HepG2 (cell line): ENCODE measurements around the gene ONECUT2. TPM values are rescaled to one million over a fixed set of nuclear protein-coding genes. Genes with fewer than 3 reads are reported as not detected.

ENCODE experiments used
- ATAC-seq: fragments of 200-7000 bp; cut with Tn5 transposase; 3 replicates; pipeline ENCODE4 v1.9.1; 2020; ENCODE audit warnings: mild to moderate bottlenecking, moderate library complexity
- BruUV-seq: library from RNA; stranded (reverse); fragments of 400-500 nt; replicated peaks from 2 replicates; lab custom pipeline; 2021; lab: Mats Ljungman, UMichigan
- CTCF ChIA-PET: fragments of 300-600 bp; formaldehyde crosslinking; extraction: SDS; loops from one replicate; lab custom pipeline; 2021; ENCODE audit warnings: low total read pairs, inconsistent platforms, low intra/inter-chr PET ratio; lab: Yijun Ruan, JAX
- POLR2A ChIA-PET: fragments of 350-600 bp; sonication (Branson Sonifier 250); formaldehyde crosslinking; loops from one replicate; lab custom pipeline; 2020; ENCODE audit warnings: antibody characterized with exemption, inconsistent platforms; lab: Yijun Ruan, JAX
- DNase-seq: peaks from one replicate; pipeline ENCODE4 v3.0.0-alpha.2; 2015; ENCODE audit warnings: low spot score
- FAIRE-seq: peaks from 3 replicates; lab custom pipeline; 2011; peaks lifted over from hg19 to GRCh38; lab: Jason Lieb, UNC
- H2AFZ ChIP-seq: one replicate; pipeline ENCODE4 v1.6.1; 2011; ENCODE audit warnings: low read length, inconsistent platforms
- H3K27ac ChIP-seq: fragments of 300-600 bp; 3 replicates; pipeline ENCODE4 v1.8.0; 2011; ENCODE audit warnings: mixed run types, mild to moderate bottlenecking, mixed read lengths, low read length, inconsistent platforms; ENCODE audit not compliant: insufficient read depth; ENCODE audit errors: extremely low read length
- H3K27me3 ChIP-seq, 2 experiments: fragments of 200-600 bp in 1 of 2; 2 replicates in 1 of 2; 3 replicates in 1 of 2; pipeline versions ENCODE4 v1.6.0 to v1.8.0; 2011; ENCODE audit warnings: low read length in 2 of 2, mild to moderate bottlenecking in 2 of 2, moderate library complexity in 2 of 2, inconsistent platforms in 1 of 2; ENCODE audit not compliant: insufficient read depth in 2 of 2, control insufficient read depth in 1 of 2
- H3K36me3 ChIP-seq, 2 experiments: fragments of 200-600 bp in 1 of 2; replicated peaks in 1 of 2; 2 replicates in 1 of 2; 3 replicates in 1 of 2; pipeline versions ENCODE4 v1.5.1 to v1.8.0; 2011; ENCODE audit warnings: low read length in 2 of 2, inconsistent platforms in 1 of 2; ENCODE audit not compliant: insufficient read depth in 2 of 2, control insufficient read depth in 1 of 2
- H3K4me1 ChIP-seq: 2 replicates; pipeline ENCODE4 v1.5.1; 2012; ENCODE audit warnings: low read length, inconsistent platforms; ENCODE audit not compliant: insufficient read depth
- H3K4me2 ChIP-seq: 2 replicates; pipeline ENCODE4 v1.6.0; 2011; ENCODE audit warnings: low read depth, low read length, inconsistent platforms
- H3K4me3 ChIP-seq, 3 experiments: fragments of 200-600 bp in 1 of 3; sonication (generic), shearing (Covaris generic) in 1 of 3; replicated peaks in 1 of 3; 2 replicates each; pipeline ENCODE4 v1.5.1; 2011 to 2016; ENCODE audit warnings: low read length in 3 of 3, inconsistent platforms in 2 of 3, low read depth in 2 of 3, mild to moderate bottlenecking in 2 of 3, control low read depth in 1 of 3, mixed read lengths in 1 of 3; ENCODE audit not compliant: insufficient read depth in 1 of 3
- H3K79me2 ChIP-seq: one replicate; pipeline ENCODE4 v1.6.1; 2011; ENCODE audit warnings: low read length, inconsistent platforms; ENCODE audit not compliant: insufficient read depth
- H3K9ac ChIP-seq: 2 replicates; pipeline ENCODE4 v1.6.0; 2011; ENCODE audit warnings: mild to moderate bottlenecking, low read depth, low read length, inconsistent platforms; ENCODE audit not compliant: insufficient read depth
- H3K9me3 ChIP-seq: 2 replicates; pipeline ENCODE4 v1.5.1; 2012; ENCODE audit warnings: mild to moderate bottlenecking, low read length
- H4K20me1 ChIP-seq: 2 replicates; pipeline ENCODE4 v1.6.0; 2011; ENCODE audit warnings: inconsistent platforms, mild to moderate bottlenecking, low read length, moderate library complexity; ENCODE audit not compliant: insufficient read depth
- FOSL2 ChIP-seq: sonication (generic); formaldehyde crosslinking; IDR thresholded peaks from 2 replicates; pipeline ENCODE4 v1.4.0; 2020; ENCODE audit warnings: missing genetic modification reagents
- HINFP ChIP-seq: sonication (generic); formaldehyde crosslinking; IDR thresholded peaks from 2 replicates; pipeline ENCODE4 v1.4.0; 2020; ENCODE audit warnings: low read depth, mild to moderate bottlenecking, missing genetic modification reagents
- MIER2 ChIP-seq: IDR thresholded peaks from 2 replicates; pipeline ENCODE4 v1.6.1; 2016; ENCODE audit warnings: missing biosample characterization, missing genetic modification reagents
- NFATC3 ChIP-seq: sonication (generic); formaldehyde crosslinking; IDR thresholded peaks from 2 replicates; pipeline ENCODE4 v1.5.1; 2020; ENCODE audit warnings: mild to moderate bottlenecking, missing genetic modification reagents
- SIN3B ChIP-seq: fragments of 150-350 bp; IDR thresholded peaks from 2 replicates; pipeline ENCODE4 v1.6.1; 2014; ENCODE audit warnings: low read length
- SKIL ChIP-seq: sonication (generic); formaldehyde crosslinking; IDR thresholded peaks from 2 replicates; pipeline ENCODE4 v1.8.0; 2022; ENCODE audit warnings: missing genetic modification reagents, mild to moderate bottlenecking, moderate library complexity, borderline replicate concordance
- SOX5 ChIP-seq: IDR thresholded peaks from 2 replicates; pipeline ENCODE4 v1.6.1; 2016; ENCODE audit warnings: borderline replicate concordance
- TBL1XR1 ChIP-seq: fragments of 150-350 bp; IDR thresholded peaks from 2 replicates; pipeline ENCODE4 v1.6.1; 2014; ENCODE audit warnings: borderline replicate concordance, low read length; ENCODE audit not compliant: partially characterized antibody
- ZKSCAN1 ChIP-seq: fragments of 150-350 bp; IDR thresholded peaks from 2 replicates; pipeline ENCODE4 v1.6.1; 2014; ENCODE audit warnings: low read length
- WGBS: methylation state at CpG from one replicate; pipeline ENCODE4 v1.1.6; 2017; ENCODE audit warnings: low lambda C conversion rate; 5-methylcytosine and 5-hydroxymethylcytosine counted together
- in situ Hi-C: cut with HindIII; loops from 2 replicates; pipeline ENCODE4 v1.10.0; 2017; ENCODE audit warnings: low pct_unique_long_range_greater_than_20kb; ENCODE audit not compliant: extremely low pct_ligation_motif_present
- intact Hi-C: fragments of 100-400 bp; cut with micrococcal nuclease; formaldehyde crosslinking; loops from one replicate; pipeline ENCODE4 v1.10.0; 2022; ENCODE audit not compliant: unreplicated experiment
- polyA plus RNA-seq, 8 experiments: library from polyadenylated mRNA; depleted of rRNA in 3 of 8; stranded (reverse) in 7 of 8; unstranded in 1 of 8; fragments of >200 nt; fragmentation: Illumina TruSeq in 4 of 8; extraction: Trizol in 4 of 8; gene quantifications; 2 replicates each; pipeline versions ENCODE4 v1.2.1 to v1.2.3, GENCODE V29; 2011 to 2016; ENCODE audit warnings: low read depth in 4 of 8, missing spikeins in 1 of 8, mixed read lengths in 1 of 8; ENCODE audit not compliant: insufficient read depth in 1 of 8
- total RNA-seq, 5 experiments: library from RNA; depleted of rRNA; stranded (reverse); fragments of >200 nt; fragmentation: Illumina TruSeq; extraction: Trizol; gene quantifications; 2 replicates each; pipeline ENCODE4 v1.2.3, GENCODE V29; 2016; ENCODE audit warnings: low read depth in 1 of 5
- TF ChIP-seq, protein P1 (sequence below): sonication (generic); IDR thresholded peaks from 2 replicates; pipeline ENCODE4 v1.6.1; 2016; ENCODE audit warnings: low read depth, borderline replicate concordance

The ONECUT2 gene
- total and polyA plus RNA-seq, 2 of the 13 experiments (the other 11 are each of a cell fraction or from before 2014, with no cell fraction given), result 3.0 to 3.2 TPM

- Histone ChIP-seq H3K4me3 (no peak overlapping the region), H3K36me3 (no peaks in the 10 kb centered on the region), H3K27me3 (no peaks in the 10 kb centered on the region), H2AFZ (no peak overlapping the region), H3K9ac (no peak overlapping the region), H3K27ac (no peak overlapping the region), H4K20me1 (no peaks in the 10 kb centered on the region), H3K4me1 (no peaks in the 10 kb centered on the region), H3K79me2 (no peaks in the 10 kb centered on the region), H3K4me2 (no peak overlapping the region), H3K9me3 (no peaks in the 10 kb centered on the region; the same call in 1 of the 2 replicates)
- in situ Hi-C loops (no loop called here), intact Hi-C loops (no loop called here)
- ChIA-PET POLR2A (no interaction called here), CTCF (no interaction called here)
- TF ChIP-seq ZKSCAN1, result peak; percentile 66; the same call in 1 of the 2 replicates
- TF ChIP-seq SOX5 (CRISPR knock-in tag), result no peak
- TF ChIP-seq FOSL2, result 0 out of 2 replicates have a peak, but pooled peaks have one; percentile 13
- ATAC-seq (no peak), DNase-seq (no peak), FAIRE-seq (no peak)
- 26% methylated on average over 2 of the region's 2 CpGs for WGBS
- no TSS peak for BruUV-seq
Observed at GRCh38 chr18:57397440-57398132, 37.6 kb upstream of the ONECUT2 start.

GRCh38 chr18:57404345-57404744 is 30.8 kb upstream of the ONECUT2 start:
- no peaks in the 10 kb centered on the region for H3K9me3 ChIP-seq
- no peak overlapping the region for H3K9ac ChIP-seq
- H3K79me2 ChIP-seq, result no peaks in the 10 kb centered on the region
- no TSS peak for BruUV-seq
- no peak overlapping the region for H3K4me2 ChIP-seq
- no peak overlapping the region for H3K27ac ChIP-seq
- no peak overlapping the region for H3K4me3 ChIP-seq
- no peak for FAIRE-seq
- no peak for ATAC-seq
- no peak overlapping the region for H2AFZ ChIP-seq
- H4K20me1 ChIP-seq, result no peaks in the 10 kb centered on the region
- ChIA-PET CTCF (no interaction called here), POLR2A (no interaction called here)
- no peaks in the 10 kb centered on the region for H3K36me3 ChIP-seq
- H3K27me3 ChIP-seq, result no peaks in the 10 kb centered on the region
- DNase-seq, result no peak
- intact Hi-C loops, result no loop called here
- no peaks in the 10 kb centered on the region for H3K4me1 ChIP-seq
- in situ Hi-C loops, result no loop called here
- TF ChIP-seq SIN3B, result no peak
- no peak for TF ChIP-seq NFATC3
- TF ChIP-seq, protein P1, sequence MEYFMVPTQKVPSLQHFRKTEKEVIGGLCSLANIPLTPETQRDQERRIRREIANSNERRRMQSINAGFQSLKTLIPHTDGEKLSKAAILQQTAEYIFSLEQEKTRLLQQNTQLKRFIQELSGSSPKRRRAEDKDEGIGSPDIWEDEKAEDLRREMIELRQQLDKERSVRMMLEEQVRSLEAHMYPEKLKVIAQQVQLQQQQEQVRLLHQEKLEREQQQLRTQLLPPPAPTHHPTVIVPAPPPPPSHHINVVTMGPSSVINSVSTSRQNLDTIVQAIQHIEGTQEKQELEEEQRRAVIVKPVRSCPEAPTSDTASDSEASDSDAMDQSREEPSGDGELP, result peak; percentile 51; the same call in 1 of the 2 replicates
- peak; percentile 57; the same call in 1 of the 2 replicates for TF ChIP-seq MIER2 (CRISPR knock-in tag)
- TF ChIP-seq HINFP (CRISPR knock-in tag), result no peak
- no peak for TF ChIP-seq TBL1XR1
- TF ChIP-seq SKIL, result no peak
